ENCODE data around the gene RIN1. TPM values are rescaled to one million over a fixed set of nuclear protein-coding genes. Genes with fewer than 3 reads are reported as not detected.
A peak's percentile ranks its signal among the peaks of the same experiment; 100 is the strongest.

The RIN1 gene
- total and polyA plus RNA-seq, 9 of the 15 experiments (the other 6 are each of a cell fraction or from before 2014, with no cell fraction given): 0.01 to 1.2 (median 0.45) TPM; not detected in 1

- no peak for TF ChIP-seq NR2F6 (CRISPR knock-in tag; IDR thresholded peaks at IDR 0.05)
- TF ChIP-seq, protein P1, sequence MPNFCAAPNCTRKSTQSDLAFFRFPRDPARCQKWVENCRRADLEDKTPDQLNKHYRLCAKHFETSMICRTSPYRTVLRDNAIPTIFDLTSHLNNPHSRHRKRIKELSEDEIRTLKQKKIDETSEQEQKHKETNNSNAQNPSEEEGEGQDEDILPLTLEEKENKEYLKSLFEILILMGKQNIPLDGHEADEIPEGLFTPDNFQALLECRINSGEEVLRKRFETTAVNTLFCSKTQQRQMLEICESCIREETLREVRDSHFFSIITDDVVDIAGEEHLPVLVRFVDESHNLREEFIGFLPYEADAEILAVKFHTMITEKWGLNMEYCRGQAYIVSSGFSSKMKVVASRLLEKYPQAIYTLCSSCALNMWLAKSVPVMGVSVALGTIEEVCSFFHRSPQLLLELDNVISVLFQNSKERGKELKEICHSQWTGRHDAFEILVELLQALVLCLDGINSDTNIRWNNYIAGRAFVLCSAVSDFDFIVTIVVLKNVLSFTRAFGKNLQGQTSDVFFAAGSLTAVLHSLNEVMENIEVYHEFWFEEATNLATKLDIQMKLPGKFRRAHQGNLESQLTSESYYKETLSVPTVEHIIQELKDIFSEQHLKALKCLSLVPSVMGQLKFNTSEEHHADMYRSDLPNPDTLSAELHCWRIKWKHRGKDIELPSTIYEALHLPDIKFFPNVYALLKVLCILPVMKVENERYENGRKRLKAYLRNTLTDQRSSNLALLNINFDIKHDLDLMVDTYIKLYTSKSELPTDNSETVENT (CRISPR knock-in tag; IDR thresholded peaks at IDR 0.05): no peak
- TF ChIP-seq CREM (IDR thresholded peaks at IDR 0.05; ENCODE audit: low read depth): peak; percentile 54
- TF ChIP-seq LCOR (CRISPR knock-in tag; IDR thresholded peaks at IDR 0.05): peak; percentile 65; the same call in 1 of the 2 replicates
- no peak for TF ChIP-seq ZNF57 (CRISPR knock-in tag; IDR thresholded peaks at IDR 0.05)
- TF ChIP-seq MEF2A (IDR thresholded peaks at IDR 0.05; ENCODE audit: control insufficient read depth, low read depth, low read length): peak; percentile 23; the same call in 1 of the 2 replicates
- TF ChIP-seq E2F3 (CRISPR knock-in tag; IDR thresholded peaks at IDR 0.05): no peak
- 0 out of 2 replicates have a peak, but pooled peaks have one; percentile 44 for TF ChIP-seq ERF (CRISPR knock-in tag; IDR thresholded peaks at IDR 0.05)
- TF ChIP-seq BRF1 (IDR thresholded peaks at IDR 0.05; ENCODE audit: borderline replicate concordance, extremely low read depth, insufficient read length): no peak
- TF ChIP-seq, protein P2, sequence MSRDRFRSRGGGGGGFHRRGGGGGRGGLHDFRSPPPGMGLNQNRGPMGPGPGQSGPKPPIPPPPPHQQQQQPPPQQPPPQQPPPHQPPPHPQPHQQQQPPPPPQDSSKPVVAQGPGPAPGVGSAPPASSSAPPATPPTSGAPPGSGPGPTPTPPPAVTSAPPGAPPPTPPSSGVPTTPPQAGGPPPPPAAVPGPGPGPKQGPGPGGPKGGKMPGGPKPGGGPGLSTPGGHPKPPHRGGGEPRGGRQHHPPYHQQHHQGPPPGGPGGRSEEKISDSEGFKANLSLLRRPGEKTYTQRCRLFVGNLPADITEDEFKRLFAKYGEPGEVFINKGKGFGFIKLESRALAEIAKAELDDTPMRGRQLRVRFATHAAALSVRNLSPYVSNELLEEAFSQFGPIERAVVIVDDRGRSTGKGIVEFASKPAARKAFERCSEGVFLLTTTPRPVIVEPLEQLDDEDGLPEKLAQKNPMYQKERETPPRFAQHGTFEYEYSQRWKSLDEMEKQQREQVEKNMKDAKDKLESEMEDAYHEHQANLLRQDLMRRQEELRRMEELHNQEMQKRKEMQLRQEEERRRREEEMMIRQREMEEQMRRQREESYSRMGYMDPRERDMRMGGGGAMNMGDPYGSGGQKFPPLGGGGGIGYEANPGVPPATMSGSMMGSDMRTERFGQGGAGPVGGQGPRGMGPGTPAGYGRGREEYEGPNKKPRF (IDR thresholded peaks at IDR 0.05; ENCODE audit: low read depth, low read length): no peak
- TF ChIP-seq, protein P3, sequence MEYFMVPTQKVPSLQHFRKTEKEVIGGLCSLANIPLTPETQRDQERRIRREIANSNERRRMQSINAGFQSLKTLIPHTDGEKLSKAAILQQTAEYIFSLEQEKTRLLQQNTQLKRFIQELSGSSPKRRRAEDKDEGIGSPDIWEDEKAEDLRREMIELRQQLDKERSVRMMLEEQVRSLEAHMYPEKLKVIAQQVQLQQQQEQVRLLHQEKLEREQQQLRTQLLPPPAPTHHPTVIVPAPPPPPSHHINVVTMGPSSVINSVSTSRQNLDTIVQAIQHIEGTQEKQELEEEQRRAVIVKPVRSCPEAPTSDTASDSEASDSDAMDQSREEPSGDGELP (CRISPR knock-in tag; IDR thresholded peaks at IDR 0.05; ENCODE audit: borderline replicate concordance): peak; percentile 91
- TF ChIP-seq, protein P4, sequence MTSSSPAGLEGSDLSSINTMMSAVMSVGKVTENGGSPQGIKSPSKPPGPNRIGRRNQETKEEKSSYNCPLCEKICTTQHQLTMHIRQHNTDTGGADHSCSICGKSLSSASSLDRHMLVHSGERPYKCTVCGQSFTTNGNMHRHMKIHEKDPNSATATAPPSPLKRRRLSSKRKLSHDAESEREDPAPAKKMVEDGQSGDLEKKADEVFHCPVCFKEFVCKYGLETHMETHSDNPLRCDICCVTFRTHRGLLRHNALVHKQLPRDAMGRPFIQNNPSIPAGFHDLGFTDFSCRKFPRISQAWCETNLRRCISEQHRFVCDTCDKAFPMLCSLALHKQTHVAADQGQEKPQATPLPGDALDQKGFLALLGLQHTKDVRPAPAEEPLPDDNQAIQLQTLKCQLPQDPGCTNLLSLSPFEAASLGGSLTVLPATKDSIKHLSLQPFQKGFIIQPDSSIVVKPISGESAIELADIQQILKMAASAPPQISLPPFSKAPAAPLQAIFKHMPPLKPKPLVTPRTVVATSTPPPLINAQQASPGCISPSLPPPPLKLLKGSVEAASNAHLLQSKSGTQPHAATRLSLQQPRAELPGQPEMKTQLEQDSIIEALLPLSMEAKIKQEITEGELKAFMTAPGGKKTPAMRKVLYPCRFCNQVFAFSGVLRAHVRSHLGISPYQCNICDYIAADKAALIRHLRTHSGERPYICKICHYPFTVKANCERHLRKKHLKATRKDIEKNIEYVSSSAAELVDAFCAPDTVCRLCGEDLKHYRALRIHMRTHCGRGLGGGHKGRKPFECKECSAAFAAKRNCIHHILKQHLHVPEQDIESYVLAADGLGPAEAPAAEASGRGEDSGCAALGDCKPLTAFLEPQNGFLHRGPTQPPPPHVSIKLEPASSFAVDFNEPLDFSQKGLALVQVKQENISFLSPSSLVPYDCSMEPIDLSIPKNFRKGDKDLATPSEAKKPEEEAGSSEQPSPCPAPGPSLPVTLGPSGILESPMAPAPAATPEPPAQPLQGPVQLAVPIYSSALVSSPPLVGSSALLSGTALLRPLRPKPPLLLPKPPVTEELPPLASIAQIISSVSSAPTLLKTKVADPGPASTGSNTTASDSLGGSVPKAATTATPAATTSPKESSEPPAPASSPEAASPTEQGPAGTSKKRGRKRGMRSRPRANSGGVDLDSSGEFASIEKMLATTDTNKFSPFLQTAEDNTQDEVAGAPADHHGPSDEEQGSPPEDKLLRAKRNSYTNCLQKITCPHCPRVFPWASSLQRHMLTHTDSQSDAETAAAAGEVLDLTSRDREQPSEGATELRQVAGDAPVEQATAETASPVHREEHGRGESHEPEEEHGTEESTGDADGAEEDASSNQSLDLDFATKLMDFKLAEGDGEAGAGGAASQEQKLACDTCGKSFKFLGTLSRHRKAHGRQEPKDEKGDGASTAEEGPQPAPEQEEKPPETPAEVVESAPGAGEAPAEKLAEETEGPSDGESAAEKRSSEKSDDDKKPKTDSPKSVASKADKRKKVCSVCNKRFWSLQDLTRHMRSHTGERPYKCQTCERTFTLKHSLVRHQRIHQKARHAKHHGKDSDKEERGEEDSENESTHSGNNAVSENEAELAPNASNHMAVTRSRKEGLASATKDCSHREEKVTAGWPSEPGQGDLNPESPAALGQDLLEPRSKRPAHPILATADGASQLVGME (CRISPR knock-in tag; IDR thresholded peaks at IDR 0.05): peak; percentile 99
- TF ChIP-seq ATF4 (CRISPR knock-in tag; IDR thresholded peaks at IDR 0.05): 0 out of 2 replicates have a peak, but pooled peaks have one; percentile 38
Measured at GRCh38 chr11:66282468-66283455, 53.5 kb downstream of the RIN1 start (continued).

Measured in K562 (cell line).